Parathyroid adenoma (tissue), 2 donors: Measurements from ENCODE around the gene POLR2M.

Source experiments
- H2AFZ ChIP-seq: fragments of 300-600 bp; sonication (generic); one replicate; pipeline ENCODE4 v1.7.0; 2017; ENCODE audit warnings: antibody characterized with exemption, mild to moderate bottlenecking
- H3K27ac ChIP-seq: fragments of 300-600 bp; sonication (generic); one replicate; pipeline ENCODE4 v1.7.0; 2017
- H3K27me3 ChIP-seq: fragments of 300-600 bp; sonication (generic); one replicate; pipeline ENCODE4 v1.7.0; 2017; ENCODE audit warnings: low read length; ENCODE audit not compliant: control insufficient read depth, insufficient read depth
- H3K36me3 ChIP-seq: fragments of 300-600 bp; sonication (generic); one replicate; pipeline ENCODE4 v1.7.0; 2017; ENCODE audit warnings: low read length; ENCODE audit not compliant: control insufficient read depth, insufficient read depth
- H3K4me1 ChIP-seq: fragments of 300-600 bp; sonication (generic); one replicate; pipeline ENCODE4 v1.7.0; 2017; ENCODE audit warnings: control low read depth
- H3K4me2 ChIP-seq: fragments of 300-600 bp; sonication (generic); one replicate; pipeline ENCODE4 v1.7.0; 2017; ENCODE audit warnings: low read length
- H3K4me3 ChIP-seq: fragments of 300-600 bp; sonication (generic); one replicate; pipeline ENCODE4 v1.7.0; 2017; ENCODE audit warnings: low read depth, low read length
- H3K79me2 ChIP-seq: fragments of 300-600 bp; sonication (generic); one replicate; pipeline ENCODE4 v1.7.0; 2017; ENCODE audit warnings: control low read depth
- H3K9ac ChIP-seq: fragments of 300-600 bp; sonication (generic); one replicate; pipeline ENCODE4 v1.7.0; 2017; ENCODE audit warnings: mild to moderate bottlenecking
- H3K9me3 ChIP-seq: fragments of 300-600 bp; sonication (generic); one replicate; pipeline ENCODE4 v1.7.0; 2017; ENCODE audit warnings: low read length; ENCODE audit not compliant: control insufficient read depth
- TF ChIP-seq, protein P1 (sequence below): fragments of 300-600 bp; sonication (generic); IDR thresholded peaks from one replicate; pipeline ENCODE4 v1.7.0; 2017; ENCODE audit warnings: antibody characterized with exemption, mild to moderate bottlenecking
- donor health status: primary hyperparathyroidism.

POLR2M gene

DNA sequence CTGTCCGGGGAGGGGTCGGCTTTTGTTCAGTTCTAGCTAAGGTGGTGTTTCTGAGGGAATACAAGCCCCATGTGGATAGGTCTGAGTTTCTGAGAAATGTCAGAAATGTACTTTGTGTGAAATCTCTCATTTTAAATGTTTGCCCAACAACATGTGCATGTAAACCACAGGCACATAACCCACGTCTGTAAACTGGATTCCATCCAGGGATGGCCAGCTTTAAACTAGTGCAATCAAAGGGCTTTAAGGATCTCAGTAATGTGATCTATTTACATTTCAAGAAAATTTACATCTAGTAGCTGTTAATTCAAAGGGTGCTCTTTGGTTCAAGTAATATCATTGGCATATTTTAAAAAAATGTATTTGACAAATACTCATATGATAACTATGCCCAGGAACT is 52.0 kb downstream of the POLR2M start:
- Histone ChIP-seq H3K36me3 (no peaks in the 10 kb centered on the region), H3K4me1 (no peaks in the 10 kb centered on the region), H3K79me2 (no peaks in the 10 kb centered on the region), H3K4me2 (no peak overlapping the region), H3K4me3 (no peak overlapping the region), H3K27ac (no peak overlapping the region), H2AFZ (no peak overlapping the region), H3K9me3 (no peaks in the 10 kb centered on the region), H3K9ac (no peak overlapping the region), H3K27me3 (no peaks in the 10 kb centered on the region)
- TF ChIP-seq, protein P1, sequence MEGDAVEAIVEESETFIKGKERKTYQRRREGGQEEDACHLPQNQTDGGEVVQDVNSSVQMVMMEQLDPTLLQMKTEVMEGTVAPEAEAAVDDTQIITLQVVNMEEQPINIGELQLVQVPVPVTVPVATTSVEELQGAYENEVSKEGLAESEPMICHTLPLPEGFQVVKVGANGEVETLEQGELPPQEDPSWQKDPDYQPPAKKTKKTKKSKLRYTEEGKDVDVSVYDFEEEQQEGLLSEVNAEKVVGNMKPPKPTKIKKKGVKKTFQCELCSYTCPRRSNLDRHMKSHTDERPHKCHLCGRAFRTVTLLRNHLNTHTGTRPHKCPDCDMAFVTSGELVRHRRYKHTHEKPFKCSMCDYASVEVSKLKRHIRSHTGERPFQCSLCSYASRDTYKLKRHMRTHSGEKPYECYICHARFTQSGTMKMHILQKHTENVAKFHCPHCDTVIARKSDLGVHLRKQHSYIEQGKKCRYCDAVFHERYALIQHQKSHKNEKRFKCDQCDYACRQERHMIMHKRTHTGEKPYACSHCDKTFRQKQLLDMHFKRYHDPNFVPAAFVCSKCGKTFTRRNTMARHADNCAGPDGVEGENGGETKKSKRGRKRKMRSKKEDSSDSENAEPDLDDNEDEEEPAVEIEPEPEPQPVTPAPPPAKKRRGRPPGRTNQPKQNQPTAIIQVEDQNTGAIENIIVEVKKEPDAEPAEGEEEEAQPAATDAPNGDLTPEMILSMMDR = no peak

DNA sequence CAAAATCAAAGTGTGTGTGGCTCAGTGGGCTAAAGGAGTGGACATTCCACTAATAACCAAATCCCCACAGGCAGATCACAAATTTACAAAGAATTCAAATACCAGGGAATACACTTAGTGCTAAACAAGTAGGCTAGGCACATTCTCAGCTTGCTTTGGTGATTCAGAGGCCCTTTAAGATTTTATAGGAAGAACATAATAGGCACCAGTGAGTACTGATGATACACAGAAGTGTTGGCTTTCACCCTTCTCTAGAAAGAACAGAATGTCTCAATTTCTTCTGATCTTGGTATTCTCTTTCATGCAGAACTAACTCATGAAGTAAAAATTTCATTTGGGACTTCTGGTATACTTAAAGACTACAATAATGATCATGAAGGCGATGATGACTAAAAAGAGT is 55.0 kb downstream of the POLR2M start:
- no peak overlapping the region for H2AFZ ChIP-seq
- no peak overlapping the region for H3K4me3 ChIP-seq
- no peak overlapping the region for H3K27ac ChIP-seq
- no peaks in the 10 kb centered on the region for H3K79me2 ChIP-seq
- H3K9me3 ChIP-seq = no peaks in the 10 kb centered on the region
- H3K4me2 ChIP-seq = no peak overlapping the region
- no peaks in the 10 kb centered on the region for H3K4me1 ChIP-seq
- no peak overlapping the region for H3K9ac ChIP-seq
- no peaks in the 10 kb centered on the region for H3K27me3 ChIP-seq
- H3K36me3 ChIP-seq = no peaks in the 10 kb centered on the region
- TF ChIP-seq, protein P1 = no peak

DNA sequence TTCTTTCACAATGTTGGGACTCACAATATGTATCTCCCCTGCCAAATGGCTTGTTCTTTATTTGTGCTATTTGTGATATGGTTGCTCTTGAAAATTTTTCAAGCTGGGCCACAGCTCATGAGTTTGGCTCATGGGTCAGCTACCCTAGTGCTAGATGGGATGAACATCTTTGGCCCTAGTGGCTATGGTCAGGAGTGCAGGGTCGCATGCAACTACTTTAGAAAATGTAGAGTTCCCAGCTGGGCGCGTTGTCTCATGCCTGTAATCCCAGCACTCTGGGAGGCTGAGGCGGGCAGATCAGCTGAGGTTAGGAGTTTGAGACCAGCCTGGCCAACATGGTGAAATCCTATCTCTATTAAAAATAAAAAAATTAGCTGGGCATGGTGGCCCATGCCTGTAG is 55.8 kb downstream of the POLR2M start:
- H3K4me1 ChIP-seq = no peaks in the 10 kb centered on the region

DNA sequence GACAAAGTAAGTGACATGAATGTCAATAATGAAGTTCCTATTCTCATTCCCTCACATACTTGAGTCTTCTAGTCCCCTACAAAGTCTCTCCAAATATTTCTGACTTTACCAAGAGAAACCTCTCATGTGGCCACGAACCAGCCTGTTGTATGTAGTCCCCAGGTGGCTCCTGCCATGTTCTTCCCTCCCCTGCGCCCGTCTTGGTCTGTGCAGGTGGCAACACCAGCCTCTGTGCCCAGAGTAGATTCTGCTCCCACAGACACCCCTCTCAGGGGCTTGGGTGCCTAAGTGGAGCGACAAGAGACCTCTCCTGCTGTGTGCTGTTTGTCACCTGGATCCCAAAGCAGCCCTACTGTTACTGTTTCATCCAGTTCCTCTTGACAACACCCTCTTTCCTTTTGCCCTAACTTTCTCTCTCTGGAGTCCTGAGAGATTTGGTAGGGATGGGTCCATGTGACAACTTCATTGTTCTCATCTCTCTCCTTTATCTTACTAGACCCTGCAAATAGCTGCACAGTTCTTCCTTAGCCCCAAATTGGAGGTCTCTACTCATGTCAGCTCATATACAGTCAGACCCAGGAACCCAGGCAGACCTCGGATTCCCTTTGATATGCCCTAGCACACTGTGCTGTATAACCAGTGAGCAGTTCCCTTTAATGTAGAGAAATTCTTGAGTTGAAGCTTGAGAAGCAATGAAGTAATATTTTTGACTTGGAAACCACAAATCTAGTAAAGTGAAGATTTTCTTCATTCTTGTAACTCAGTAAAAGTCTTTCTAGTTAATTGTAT is 56.9 kb downstream of the POLR2M start:
- Histone ChIP-seq H3K9me3 (no peaks in the 10 kb centered on the region), H3K36me3 (no peaks in the 10 kb centered on the region), H3K27ac (no peak overlapping the region), H3K9ac (no peak overlapping the region), H3K4me3 (no peak overlapping the region), H3K79me2 (no peaks in the 10 kb centered on the region), H3K4me1 (no peaks in the 10 kb centered on the region), H3K4me2 (no peak overlapping the region), H3K27me3 (no peaks in the 10 kb centered on the region), H2AFZ (no peak overlapping the region)
- TF ChIP-seq, protein P1 = no peak

More for the DNA sequence above, 55.8 kb downstream of the POLR2M start:
- H3K9ac ChIP-seq = no peak overlapping the region
- no peaks in the 10 kb centered on the region for H3K79me2 ChIP-seq
- H3K27ac ChIP-seq = no peak overlapping the region
- no peak overlapping the region for H2AFZ ChIP-seq
- no peak overlapping the region for H3K4me2 ChIP-seq
- no peaks in the 10 kb centered on the region for H3K9me3 ChIP-seq
- H3K27me3 ChIP-seq = no peaks in the 10 kb centered on the region
- H3K4me3 ChIP-seq = no peak overlapping the region
- H3K36me3 ChIP-seq = no peaks in the 10 kb centered on the region
- TF ChIP-seq, protein P1 = no peak
